Nephron (organoid): Measurements from ENCODE around the gene PLPPR4.

Source experiments
- H3K27ac Mint-ChIP-seq, 3 experiments: 2 replicates each; pipeline ENCODE4 v1.8.0; 2020; ENCODE audit warnings: mixed read lengths in 3 of 3, mild to moderate bottlenecking in 2 of 3, moderate library complexity in 1 of 3
- H3K27me3 Mint-ChIP-seq: 2 replicates; pipeline ENCODE4 v1.8.0; 2021; ENCODE audit warnings: low read depth, mild to moderate bottlenecking, moderate library complexity, mixed read lengths
- H3K36me3 Mint-ChIP-seq: 2 replicates; pipeline ENCODE4 v1.8.0; 2020; ENCODE audit warnings: low read depth, mixed read lengths
- H3K4me1 Mint-ChIP-seq: 2 replicates; pipeline ENCODE4 v1.8.0; 2020; ENCODE audit warnings: mixed read lengths
- H3K4me3 Mint-ChIP-seq, 3 experiments: 2 replicates each; pipeline ENCODE4 v1.8.0; 2020; ENCODE audit warnings: mild to moderate bottlenecking in 3 of 3, mixed read lengths in 3 of 3, moderate library complexity in 2 of 3
- H3K9me3 Mint-ChIP-seq: 2 replicates; pipeline ENCODE4 v1.8.0; 2020; ENCODE audit warnings: mixed read lengths
- CTCF ChIP-seq, 3 experiments: fragments of 200-600 bp; sonication (generic); IDR thresholded peaks; one replicate each; pipeline ENCODE4 v1.5.0; 2021; ENCODE audit warnings: antibody characterized with exemption in 3 of 3; ENCODE audit not compliant: unreplicated experiment in 3 of 3

The PLPPR4 gene

GRCh38 chr1:99269321-99269720, 5.0 kb downstream of the PLPPR4 start:
- no peaks in the 10 kb centered on the region for H3K9me3 Mint-ChIP-seq
- TF ChIP-seq CTCF (IDR thresholded peaks at IDR 0.05; ENCODE audit: unreplicated experiment in 3 of 3), result no peak

GRCh38 chr1:99270646-99271045, 6.4 kb downstream of the PLPPR4 start:
- Mint-ChIP-seq H3K4me1 (no peaks in the 10 kb centered on the region), H3K4me3 (no peak overlapping the region), H3K9me3 (no peaks in the 10 kb centered on the region), H3K27me3 (peaks cover 8% of the 10 kb centered on the region), H3K27ac (no peak overlapping the region), H3K36me3 (no peaks in the 10 kb centered on the region)
- no peak for TF ChIP-seq CTCF (IDR thresholded peaks at IDR 0.05; ENCODE audit: unreplicated experiment in 3 of 3)

More at GRCh38 chr1:99269321-99269720, 5.0 kb downstream of the PLPPR4 start:
- peaks cover 20% of the 10 kb centered on the region for H3K27me3 Mint-ChIP-seq
- no peaks in the 10 kb centered on the region for H3K36me3 Mint-ChIP-seq
- no peak overlapping the region for H3K27ac Mint-ChIP-seq
- H3K4me3 Mint-ChIP-seq, result no peak overlapping the region
- no peaks in the 10 kb centered on the region for H3K4me1 Mint-ChIP-seq

- peaks cover 6% of the 10 kb centered on the region for H3K27me3 Mint-ChIP-seq
- no peak overlapping the region for H3K27ac Mint-ChIP-seq
- H3K4me3 Mint-ChIP-seq, result no peak overlapping the region
These were observed 7.0 kb downstream of the PLPPR4 start for GRCh38 chr1:99271249-99271648.

GRCh38 chr1:99277066-99277465, 12.8 kb downstream of the PLPPR4 start:
- H3K4me1 Mint-ChIP-seq, result no peaks in the 10 kb centered on the region
- TF ChIP-seq CTCF (IDR thresholded peaks at IDR 0.05; ENCODE audit: unreplicated experiment in 3 of 3), result no peak

More at GRCh38 chr1:99271249-99271648, 7.0 kb downstream of the PLPPR4 start:
- Mint-ChIP-seq H3K9me3 (no peaks in the 10 kb centered on the region), H3K4me1 (no peaks in the 10 kb centered on the region), H3K36me3 (no peaks in the 10 kb centered on the region)
- TF ChIP-seq CTCF (IDR thresholded peaks at IDR 0.05; ENCODE audit: unreplicated experiment in 3 of 3), result no peak

GRCh38 chr1:99279525-99279924, 15.2 kb downstream of the PLPPR4 start:
- no peak for TF ChIP-seq CTCF (IDR thresholded peaks at IDR 0.05; ENCODE audit: unreplicated experiment in 3 of 3)
- Mint-ChIP-seq H3K27me3 (no peaks in the 10 kb centered on the region), H3K36me3 (no peaks in the 10 kb centered on the region)

More at GRCh38 chr1:99277066-99277465, 12.8 kb downstream of the PLPPR4 start:
- H3K36me3 Mint-ChIP-seq, result no peaks in the 10 kb centered on the region
- H3K27me3 Mint-ChIP-seq, result no peaks in the 10 kb centered on the region
- no peak overlapping the region for H3K27ac Mint-ChIP-seq
- H3K9me3 Mint-ChIP-seq, result no peaks in the 10 kb centered on the region
- H3K4me3 Mint-ChIP-seq, result no peak overlapping the region

GRCh38 chr1:99281105-99281504, 16.8 kb downstream of the PLPPR4 start:
- Mint-ChIP-seq H3K36me3 (no peaks in the 10 kb centered on the region), H3K9me3 (no peaks in the 10 kb centered on the region)

More at GRCh38 chr1:99279525-99279924, 15.2 kb downstream of the PLPPR4 start:
- Mint-ChIP-seq H3K4me1 (no peaks in the 10 kb centered on the region), H3K9me3 (no peaks in the 10 kb centered on the region), H3K27ac (no peak overlapping the region), H3K4me3 (no peak overlapping the region)

More at GRCh38 chr1:99281105-99281504, 16.8 kb downstream of the PLPPR4 start:
- TF ChIP-seq CTCF (IDR thresholded peaks at IDR 0.05; ENCODE audit: unreplicated experiment in 3 of 3), result no peak
- Mint-ChIP-seq H3K27me3 (no peaks in the 10 kb centered on the region), H3K27ac (no peak overlapping the region), H3K4me3 (no peak overlapping the region), H3K4me1 (no peaks in the 10 kb centered on the region)
